Femur (tissue), 1 donor: Measurements from ENCODE around the gene CD5L.

Experiments used
- DNase-seq: peaks from one replicate; pipeline ENCODE4 v3.0.0-alpha.2; 2017

The CD5L gene

DNA sequence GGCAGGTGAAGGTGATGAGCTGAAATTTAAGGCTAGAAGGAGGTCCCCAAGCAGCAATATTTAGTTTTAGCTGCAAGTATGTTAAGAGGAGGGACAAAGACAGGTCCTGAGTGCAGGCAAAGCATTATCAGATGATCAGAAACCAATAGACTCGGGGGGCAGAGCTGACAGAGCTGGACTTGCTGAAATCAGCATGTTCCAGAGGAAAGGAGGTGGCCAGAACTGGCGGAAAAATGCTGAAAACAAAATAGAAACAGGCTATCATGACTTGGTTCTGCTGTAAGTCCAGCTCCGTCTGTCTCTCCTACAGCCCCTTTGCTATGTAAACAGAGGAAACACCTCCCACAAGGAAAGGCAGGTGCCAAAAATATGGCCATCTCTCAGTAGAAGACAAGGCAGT, at the start of gene CD5L:
Gene CD5L (minus strand): TSS at position 101 of the 400 bp plus-strand sequence. CDS start 107 bp downstream, outside the sequence.
- no peak for DNase-seq

DNA sequence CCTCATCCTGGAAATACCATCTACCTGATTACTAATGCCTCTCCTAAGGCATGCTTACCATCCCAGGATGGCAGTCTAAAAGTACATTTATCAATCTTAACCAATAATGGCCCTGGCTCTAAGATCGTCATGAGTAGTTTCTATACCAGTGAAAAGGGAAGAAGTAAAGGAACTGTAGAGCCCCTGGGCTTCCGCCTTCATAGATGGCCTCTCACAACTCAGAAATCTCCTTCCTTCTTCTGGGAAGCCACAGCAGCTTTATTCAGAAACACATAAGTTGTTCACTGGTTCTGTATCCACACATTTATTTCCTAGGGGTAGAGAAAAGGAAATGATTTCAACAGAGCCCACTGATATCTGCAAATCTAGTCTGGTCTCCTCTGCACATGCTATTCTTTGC, 41.0 kb upstream of the CD5L start:
- no peak for DNase-seq

DNA sequence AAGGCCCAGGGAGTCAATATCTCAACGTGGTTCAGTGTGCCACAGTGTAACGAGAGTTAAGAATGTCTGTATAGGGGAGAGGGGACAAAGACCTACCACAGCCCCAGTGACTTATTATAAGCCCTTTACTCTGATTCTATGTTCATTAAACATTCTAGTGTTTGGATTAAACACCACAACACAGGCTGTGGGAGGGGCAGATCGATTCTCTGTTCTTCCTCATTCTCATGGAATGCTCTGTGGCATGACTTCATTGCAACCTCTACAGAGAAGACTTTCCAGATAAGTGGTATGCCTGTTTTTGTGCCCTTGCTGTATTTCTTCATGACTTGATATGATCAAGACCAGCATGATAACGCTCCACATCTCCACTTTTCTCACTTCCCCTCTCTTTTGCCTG, 39.0 kb upstream of the CD5L start:
- no peak for DNase-seq

DNA sequence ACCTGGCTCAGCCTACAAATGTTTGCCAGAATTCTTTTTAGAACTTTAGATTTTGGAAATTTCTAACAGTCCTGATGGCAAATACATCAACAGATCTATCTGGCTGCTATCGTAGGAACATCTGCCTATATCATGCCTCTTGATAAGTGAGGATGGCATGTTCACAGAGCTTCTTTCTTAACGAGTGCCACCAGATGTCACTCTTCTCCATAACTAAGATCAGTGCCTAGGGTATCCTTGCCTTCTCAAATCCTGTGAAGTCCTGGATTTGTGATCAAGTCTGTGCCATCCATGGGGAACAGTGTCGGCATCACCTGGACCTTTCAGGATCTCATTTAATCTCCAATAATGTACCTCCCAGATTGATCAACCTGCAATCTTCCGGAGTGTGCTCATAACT, 36.5 kb upstream of the CD5L start:
- no peak for DNase-seq

DNA sequence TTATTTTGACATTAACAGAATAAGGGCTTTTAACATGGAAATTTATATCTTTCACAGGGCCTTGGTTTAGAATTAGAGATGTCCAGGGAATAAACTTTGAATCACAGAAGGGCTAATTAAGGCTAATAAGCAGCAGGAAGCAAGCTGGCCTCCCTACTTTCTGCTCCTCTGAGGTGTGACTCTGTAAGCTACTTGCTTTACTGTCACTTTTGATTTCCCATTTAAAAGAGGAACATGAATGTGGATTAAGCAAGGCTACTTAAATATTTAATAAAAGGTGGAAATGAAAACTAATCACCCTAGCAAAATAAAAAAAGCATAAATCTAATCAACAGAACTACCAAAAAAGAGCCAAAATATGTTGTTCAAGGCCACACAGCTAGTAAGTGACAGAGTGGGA, 28.9 kb upstream of the CD5L start:
- no peak for DNase-seq

DNA sequence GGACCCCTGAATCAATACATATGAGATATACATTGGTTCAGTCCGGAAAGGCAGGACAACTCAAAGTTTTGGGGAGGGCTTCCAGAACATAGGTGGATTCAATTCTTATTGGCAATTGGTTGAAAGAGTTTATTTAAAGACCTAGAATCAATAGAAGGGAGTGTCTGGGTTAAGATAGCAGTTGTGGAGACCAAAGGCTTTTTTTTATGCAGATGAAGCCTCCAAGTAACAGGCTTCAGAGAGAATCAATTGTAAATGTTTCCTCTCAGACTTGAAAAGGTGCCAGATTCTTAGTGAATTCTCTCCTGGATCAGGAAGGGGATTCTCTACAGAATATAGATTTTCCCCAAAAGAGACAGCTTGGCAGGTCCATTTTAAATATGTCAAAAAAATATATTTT, 27.0 kb upstream of the CD5L start:
- no peak for DNase-seq

DNA sequence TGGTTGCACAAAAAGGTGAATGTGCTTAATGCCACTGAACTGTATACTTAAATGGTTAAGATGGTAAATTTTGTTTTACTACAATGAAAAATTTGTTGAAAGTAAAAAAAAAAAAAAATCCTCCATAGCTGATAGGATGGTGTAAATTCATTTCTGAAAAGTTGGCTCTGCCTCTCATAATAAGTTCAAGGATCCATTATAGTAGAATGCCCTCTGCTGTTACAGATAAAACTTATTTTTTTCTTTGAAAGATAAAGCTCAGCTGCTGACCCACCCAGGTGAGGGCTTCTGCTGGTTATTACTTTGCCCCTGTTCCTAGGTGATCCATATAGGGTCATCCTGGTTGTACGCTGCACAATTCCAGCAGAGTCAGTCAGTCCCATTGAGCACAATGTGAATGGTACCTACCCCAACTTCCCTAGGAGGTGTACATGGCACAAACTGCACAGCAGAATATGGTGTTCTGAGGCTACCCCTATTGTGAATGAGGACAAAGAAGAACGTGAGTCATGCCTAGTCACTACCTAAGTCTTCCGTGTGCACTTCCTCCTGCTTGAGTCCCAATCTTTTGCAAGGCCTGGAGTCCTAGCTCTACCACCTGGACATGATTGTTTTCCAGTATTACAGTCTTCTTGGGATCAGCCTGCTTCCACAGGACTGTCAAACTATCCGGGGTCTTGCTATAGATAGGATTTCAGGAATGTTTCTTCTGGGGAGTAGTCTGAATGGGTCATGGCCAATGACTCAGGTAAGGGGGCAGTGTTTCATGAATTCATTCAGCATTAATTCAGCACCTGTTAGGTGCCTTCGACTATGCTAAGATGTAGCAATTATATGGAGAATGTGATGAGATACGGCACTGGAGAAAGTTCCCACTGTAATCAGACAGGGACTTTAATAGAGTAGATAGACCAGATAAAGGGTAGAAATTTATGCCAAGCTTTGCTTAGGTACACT, 20.8 kb upstream of the CD5L start:
- no peak for DNase-seq

DNA sequence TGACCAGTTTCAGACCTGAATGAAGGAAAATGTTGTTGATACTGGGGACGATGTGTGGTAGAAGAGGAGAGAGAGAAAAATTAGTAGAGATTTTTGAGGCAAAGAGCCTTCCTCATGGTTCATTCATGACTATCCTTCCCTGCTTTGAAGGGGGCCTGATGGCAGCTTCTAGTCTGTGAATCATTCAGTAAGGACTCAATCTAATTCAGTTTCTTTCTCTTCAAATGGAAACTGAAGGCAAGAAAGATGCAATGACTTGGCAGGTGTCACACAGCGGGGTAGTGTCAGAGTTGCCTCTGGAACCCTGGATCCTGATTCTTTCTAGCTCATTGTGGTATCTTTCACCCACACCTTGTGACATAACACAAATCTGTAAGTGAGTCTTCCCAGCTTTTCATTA, 14.9 kb upstream of the CD5L start:
- DNase-seq = no peak

DNA sequence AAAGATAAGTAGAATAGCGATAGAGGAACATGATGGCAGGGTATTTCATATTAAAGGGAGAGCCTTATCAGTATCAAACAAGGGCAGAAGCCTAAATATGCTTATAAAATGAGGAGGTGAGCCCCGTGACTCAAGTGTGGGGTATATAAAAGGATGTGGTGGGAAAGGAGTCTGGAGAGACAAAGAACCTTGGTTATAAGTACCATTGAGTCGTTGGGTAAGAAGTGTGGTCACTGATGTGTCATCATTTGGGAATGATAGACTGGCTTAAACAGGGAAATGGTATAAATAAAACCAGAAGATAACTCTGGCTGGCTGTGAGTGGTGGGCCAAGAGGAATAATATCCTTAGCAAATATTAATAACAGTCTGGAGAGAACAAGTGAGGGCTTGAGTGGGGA, 10.9 kb upstream of the CD5L start:
- no peak for DNase-seq

DNA sequence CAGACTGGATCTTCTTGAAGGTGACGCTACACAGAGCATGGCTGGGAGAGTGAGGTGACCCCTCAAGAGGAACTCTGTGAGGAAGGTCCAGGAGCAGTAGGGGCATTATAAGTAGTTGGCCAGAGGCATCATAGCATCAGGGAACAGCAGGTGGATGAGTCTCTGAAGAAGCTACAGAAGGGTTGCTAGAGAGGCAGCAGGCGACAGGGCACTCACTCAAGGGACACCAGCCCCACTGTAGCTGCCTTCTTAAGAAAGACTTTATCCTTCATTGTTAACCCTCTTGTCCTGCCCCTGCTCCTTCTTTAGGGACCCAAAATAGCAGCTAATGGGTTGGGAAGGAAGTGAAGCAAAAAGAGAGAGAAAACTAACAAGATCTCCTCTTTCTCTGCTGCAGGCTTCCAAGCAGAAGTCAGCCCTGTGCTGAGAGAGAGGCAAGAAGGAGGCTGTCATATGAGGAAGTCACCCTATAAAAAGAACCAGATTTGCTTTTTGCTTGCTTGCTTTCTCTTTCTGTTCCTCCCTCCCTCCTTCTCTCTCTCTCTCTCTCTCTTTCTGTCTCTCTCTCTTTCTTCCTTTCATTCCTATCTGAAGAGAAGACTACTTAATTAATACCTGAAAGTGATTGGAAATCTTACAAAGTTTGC, 7.7 kb upstream of the CD5L start:
- DNase-seq = no peak

DNA sequence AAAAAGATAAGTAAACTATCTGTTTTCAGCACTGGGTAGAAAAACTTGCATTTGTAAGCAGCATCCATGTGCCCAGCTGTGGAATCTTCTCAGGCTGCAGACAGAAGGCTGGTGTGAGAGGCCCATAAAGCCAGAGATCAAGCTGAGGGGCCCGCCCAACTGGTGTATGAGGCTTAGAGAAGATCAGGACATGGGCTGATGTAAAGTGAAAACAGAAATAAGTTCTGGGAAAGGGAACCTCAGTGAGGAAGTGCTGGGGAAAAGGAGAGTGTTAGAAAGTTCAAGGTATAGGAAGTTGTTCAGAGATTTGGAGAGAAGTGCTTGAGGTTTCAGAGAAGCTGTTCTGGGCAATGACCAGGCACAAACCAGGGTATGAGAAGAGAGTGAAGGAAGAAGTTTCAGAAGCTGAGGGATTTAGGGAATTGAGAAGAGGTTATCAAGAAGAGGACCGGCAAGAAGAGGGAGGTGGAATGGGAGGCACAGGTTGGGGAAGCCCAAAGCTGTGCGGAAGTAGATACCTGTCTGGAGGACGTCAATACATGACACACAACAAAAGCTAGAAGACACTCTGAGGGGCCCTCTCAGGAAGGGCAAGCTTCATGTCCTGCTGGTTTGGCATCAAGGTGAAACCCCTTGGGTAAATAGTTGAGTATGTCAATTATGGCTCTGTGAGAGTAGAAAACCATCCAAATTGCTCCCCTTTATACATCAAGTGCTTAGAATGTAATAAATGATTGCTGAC, 2.7 kb upstream of the CD5L start:
- DNase-seq = no peak

DNA sequence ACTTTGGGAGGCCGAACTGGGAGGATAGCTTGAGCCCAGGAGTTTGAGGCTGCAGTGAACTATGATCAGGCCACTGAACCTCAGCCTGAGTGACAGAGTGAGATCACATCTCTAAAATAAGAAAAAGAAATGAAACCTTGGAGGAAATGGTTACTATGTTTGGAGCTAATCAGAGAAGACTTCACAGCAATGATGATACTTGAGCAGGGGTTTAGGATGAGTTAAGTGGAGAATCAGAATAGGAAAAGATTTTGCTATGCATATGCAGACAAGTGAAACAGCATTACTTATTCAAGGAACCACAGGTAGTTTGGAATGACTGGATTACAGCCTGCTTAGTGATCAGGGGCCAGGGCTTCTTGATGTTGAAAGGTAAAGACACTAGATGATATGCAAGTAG, 1.3 kb upstream of the CD5L start:
- no peak for DNase-seq

DNA sequence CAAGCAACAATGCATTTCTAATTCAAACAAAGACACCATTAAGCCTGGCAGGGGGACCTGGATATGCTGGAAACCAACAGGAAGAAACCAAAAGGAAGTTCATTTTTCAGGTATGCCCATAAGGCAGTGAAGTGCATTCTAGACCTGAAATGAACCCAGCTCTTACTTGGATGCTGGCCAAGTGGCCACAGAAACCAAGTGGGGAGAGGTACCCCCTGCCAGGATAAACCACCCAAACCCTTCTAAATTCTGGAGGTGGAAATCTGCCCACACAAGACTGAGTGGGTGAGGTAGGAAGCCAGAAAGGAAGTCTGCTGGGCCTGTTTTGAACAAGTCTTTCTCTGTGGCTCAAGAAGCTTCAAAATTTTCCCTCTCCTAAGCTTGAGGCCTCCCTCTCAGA, 2.6 kb downstream of the CD5L start:
- DNase-seq = no peak

DNA sequence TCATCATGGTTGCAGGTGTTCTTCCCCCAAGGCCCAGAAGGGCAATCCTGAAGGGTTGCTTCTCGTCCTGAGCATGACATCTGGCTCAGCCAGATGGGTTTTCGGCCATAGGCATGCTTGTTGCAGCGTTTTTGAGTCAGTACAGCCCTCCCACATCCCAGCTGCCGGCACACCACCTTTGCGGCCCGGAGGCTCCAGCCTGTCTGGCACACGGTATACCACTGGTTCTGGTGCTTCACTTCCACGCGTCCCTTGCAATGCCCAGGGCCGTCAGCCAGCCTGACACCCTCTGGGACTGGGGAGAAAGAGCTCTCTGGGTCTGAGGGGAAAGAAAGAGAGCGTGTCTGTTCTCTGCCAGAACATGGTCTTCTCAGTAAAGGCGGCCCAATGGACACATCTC, 7.2 kb downstream of the CD5L start:
- DNase-seq = no peak

DNA sequence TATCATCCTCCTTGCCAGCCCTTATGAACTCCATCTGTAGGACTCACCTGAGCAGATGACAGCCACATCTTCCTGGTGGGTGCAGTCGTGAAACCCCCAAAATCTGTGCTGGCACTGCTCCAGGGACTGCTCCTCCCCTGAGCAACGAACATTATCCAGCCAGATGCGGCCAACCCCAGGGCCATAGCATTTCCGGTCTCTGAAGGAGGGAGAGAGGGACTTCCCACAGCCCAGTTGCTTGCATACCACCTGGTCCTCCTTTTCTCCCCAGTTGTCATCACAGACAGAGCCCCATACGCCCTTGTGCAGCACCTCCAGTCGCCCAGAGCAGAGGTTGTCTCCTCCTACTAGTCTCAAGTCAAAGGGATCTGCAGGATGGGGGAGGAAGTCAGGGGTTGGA, 8.5 kb downstream of the CD5L start:
- DNase-seq = no peak

DNA sequence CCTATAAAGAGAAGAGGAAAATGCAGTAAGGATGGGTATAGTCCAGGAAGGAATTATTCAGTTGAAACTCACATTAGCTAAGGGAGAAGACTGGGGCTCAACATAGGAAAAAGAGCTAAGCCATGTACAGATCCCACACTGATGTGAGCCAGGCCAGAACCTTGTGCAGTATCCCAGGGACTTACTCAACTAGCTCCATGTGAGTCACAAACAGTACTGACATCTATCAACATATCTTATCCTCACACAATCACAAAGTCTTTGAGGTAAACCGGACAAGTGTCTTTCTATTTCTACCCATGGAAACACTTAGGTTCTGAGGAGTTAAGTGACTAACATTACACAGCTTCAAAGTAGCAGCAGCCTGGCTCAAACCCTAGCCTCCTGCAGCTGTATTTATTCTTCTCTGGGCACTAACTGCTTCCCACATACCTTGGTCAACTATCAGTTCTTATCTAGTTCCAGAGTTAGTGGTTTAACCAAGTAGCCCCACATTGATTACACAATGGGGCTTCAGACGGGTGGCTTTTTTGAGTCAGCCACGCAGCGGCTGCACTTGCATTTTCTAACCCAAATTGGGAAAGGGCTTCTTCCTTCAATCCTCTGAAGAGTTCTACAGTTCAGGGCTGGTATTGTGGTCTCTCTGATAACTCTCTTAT, 9.5 kb downstream of the CD5L start:
- no peak for DNase-seq

DNA sequence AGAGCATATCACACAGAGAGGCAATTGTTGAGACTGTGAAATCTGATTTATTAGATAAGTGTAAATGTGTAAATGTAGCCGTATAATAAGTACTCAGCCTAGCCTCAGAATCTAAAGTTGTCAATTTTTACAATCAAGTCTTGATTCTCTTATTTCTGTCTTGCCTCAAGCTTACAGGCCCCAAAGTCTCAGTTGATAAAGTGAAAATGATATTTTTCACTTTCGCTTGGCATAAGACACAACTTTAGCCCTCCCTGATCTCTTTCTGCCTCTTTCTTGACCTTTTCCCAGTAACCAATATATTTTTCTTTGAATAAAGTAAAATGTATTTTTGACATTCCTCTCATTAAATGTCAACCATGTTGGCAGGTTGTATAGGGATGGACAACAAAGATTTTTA, 10.7 kb downstream of the CD5L start:
- no peak for DNase-seq

DNA sequence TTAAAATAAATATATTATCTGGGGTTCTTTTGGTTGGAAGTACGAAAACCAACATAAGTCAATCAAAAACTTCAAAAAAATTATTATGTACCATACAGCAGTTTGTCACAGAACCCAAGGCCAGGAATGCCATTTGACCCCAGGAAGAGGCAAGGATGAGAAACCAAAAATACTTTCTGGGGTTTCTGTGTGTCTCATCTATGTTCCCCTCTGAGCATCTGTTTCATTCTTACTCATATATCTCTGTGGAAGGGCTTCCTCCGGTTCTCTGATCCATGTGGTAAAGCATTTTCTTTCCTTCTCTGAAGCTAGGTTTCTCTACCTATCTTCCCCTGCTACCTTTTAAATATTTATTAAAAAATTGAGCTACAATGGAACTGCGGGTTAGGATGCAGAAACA, 11.9 kb downstream of the CD5L start:
- no peak for DNase-seq

DNA sequence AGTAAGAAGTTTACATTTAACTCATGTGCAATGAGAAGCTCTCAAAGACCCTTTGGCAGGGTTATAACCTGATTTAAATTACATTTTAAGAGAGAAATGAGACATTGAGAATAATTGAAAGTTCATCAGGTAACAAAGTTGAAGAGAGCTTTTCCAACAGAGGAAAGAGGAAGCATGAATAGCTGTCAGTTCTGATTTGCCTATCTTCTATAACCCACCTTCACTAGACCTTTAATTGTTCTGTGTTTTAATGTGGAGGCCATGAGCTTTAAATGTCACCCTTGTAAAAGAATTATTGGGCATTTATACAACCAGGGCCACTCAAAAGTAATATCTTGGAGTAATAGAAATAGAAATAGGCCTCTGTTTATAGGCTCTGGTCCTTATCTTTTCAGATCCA, 12.4 kb downstream of the CD5L start:
- no peak for DNase-seq

DNA sequence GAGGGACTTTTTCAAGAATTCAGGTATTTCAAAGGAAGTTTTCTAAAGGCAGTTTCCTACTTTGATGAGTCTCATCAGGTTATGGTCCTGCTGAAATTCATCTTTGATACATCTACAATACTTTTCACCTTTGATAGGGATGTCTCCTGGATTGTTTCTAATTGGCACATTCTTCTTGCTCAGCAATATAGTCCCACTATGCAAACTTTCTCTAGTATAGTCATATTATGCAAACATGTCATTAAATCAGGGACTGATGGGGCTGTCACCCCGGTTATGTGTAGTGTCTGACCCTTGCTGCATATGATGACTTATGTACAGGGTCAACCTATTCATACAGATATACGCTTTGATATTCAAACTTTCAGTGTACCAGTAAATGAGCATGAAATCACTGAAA, 21.3 kb downstream of the CD5L start:
- no peak for DNase-seq

DNA sequence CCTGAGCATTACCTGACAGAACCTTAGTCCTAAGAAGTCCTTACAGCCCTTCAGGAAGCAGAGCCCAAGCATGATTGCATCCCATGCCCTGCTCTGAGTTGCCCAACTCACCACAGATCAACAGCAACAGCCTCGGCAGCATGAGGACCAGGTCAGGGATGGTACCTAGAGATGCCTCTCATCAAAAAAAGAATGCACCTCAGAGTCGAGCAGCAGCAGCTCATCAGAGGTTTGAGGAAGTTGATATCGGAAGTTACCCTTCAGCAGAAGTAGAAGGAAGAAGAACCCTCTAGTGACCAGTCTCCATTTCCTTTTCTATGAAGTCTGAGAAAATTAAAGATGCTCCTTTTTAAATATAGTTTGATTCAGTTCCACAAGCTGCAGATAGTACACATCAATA, 21.7 kb downstream of the CD5L start, which contains the start of gene FCRL1:
Gene FCRL1 (minus strand): TSS at position 225 of the 400 bp plus-strand sequence. CDS start 83 bp downstream, at position 142.
- DNase-seq = no peak

DNA sequence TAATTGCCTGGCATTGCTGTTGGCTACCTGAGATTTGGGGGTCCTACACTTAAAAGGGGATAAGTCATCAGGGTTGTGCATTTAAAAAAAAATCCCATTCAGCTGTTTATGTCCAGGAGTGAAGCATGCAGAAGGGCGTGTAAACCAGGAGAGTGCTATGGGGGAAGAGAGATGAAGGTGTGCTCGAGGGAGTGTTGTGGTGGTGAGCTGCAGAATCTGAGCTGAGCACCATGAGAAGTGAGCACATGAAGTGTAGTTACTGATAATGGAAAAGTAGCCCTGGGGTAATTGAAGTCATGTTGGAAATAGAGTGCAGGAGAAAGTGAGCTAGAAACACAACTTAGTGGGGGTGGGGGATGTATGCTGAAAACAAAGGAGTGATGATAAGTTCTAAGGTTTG, 22.4 kb downstream of the CD5L start:
- no peak for DNase-seq

DNA sequence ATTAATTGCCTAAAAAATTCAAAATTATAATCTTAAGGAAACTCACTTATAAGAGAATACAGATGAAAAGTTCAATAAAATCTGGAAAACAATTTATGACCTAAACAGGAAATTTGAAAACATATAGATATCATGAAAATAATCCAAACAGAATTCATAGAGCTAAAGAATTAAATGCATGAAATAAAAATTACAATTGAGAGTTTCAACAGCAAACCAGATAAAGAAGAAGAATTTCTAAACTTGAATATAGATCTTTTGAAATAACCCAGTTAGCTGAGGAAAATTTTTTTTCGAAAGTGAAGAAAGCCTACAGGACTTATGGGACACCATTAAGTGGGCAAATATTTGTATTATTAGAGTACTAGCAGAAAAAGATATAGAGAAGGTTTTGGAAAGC, 28.3 kb downstream of the CD5L start:
- DNase-seq = no peak
